GM21381 (cell line): ENCODE data around the gene CCDC159.
"Not testable (repeated sequence)": the region's sequence is repeated elsewhere in the genome, so short reads cannot be mapped to it uniquely, and the experiment has no call there.

ENCODE experiments used
- ATAC-seq: cut with Tn5 transposase; IDR thresholded peaks from one replicate; pipeline ENCODE4 v1.9.1; 2021; ENCODE audit warnings: mild to moderate bottlenecking, moderate library complexity; ENCODE audit not compliant: unreplicated experiment

The CCDC159 gene

GRCh38 chr19:11338121-11338520 lies 8.2 kb upstream of the CCDC159 start:
- ATAC-seq: no peak

GRCh38 chr19:11338569-11339253 lies 7.6 kb upstream of the CCDC159 start:
- ATAC-seq: no peak

DNA sequence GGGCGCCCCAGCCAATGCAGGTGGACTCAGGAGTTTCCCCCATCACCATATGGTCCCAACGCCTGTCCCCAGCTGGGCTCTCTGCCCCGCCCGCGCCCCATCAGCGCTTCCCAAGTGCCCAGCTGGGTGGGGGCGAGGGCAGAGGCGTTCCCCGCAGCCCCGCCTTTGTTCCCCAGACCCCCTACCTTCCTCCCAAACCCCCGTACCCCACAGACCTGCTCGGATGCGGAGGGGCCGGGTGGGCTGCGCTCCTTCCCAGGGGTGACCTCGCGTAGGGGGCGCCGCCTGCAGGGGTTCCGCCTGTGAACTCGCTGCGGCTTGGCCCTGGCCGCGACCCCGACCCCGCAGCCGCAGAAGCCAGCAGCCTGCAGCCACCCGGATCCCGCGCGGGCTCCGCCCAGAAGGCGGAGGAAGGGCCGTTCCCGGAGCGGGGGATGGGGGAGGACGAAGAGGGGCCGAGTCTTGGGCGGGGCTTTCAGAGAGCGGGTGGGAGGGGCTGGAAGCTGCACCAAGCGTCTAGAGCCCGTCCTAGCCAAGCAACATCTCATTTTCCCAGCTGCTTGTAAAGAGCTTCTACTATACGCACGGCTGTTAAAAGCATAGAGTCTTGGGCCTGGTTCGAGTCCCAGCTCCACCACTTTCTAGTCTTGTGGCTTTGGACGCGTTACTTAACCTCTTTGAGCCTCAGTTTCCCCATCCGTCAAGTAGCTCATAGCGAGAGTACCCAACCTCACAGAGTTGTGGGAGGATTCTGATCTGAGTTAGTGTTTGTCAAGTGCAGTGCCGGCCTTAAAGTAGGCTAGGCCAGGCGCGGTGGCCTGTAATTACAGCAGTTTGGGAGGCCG lies 6.8 kb upstream of the CCDC159 start, which contains the start of gene RAB3D:
Gene RAB3D, minus strand, starts transcription at position 404 of the 845 bp plus-strand sequence. CDS start 2,258 bp downstream, outside the sequence.
- ATAC-seq: peak; percentile 72

DNA sequence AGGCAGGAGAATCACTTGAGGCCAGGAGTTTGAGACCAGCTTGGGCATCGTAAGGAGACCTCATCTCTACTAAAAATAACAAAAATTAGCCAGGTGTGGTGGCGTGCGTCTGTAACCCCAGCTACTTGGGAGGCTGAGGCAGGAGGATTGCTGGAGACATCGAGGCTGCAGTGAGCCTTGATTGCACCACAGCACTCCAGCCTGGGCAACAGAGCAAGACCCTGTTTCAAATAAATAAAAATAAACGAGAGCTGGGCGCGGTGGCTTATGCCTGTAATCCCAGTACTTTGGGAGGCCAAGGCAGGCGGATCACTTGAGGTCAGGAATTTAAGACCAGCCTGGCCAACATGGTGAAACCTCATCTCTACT lies 6.2 kb upstream of the CCDC159 start:
- not testable (repeated sequence) for ATAC-seq

DNA sequence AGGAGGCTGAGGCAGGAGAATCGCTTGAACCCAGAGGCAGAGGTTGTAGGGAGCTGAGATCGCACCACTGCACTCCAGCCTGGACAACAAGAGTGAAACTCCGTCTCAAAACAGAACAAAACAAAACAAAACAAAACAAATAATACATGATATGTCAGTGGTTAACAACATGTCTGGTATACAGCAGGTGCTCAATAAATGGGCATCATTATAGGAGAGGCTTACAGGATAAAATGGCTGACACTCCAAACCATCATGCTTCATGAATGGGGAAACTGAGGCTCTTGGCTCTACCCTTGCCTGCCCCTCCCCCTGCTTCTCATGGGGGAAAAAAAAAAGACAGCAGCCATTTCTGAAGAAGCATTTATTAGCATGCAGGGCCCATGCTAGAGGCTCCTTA lies 3.9 kb upstream of the CCDC159 start:
- ATAC-seq: no peak

DNA sequence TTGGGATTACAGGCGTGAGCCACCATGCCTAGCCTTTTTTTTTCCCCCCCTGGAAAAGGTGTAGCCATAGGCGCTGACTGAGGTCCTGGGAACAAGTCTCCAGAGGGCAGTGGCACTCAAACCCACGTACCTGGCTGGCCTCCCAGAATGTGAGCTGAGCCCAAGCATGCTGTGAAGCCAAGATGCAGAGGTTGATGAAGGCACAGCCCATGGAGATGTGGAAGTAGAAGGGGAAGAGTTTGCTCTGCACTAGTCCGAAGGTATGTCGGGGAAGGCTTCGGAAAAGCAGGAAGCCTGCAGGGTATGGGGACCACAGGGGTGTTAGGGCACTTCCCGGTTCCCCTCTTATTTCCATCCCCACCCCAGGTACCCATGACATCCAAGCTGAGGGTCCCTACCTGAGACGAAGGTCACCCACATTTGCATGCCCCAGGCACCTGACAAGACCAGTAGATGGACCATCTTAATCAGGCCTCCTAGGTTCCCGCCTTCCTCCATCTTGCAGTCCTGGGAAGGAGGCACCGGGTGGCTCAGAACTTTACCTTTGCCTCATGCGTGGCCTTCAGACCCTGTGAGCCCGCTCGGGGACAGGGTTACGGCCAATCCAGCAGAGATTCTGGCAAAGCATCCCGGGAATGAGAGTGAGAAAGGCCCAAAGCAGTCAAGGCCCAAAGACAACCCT lies 1.1 kb upstream of the CCDC159 start:
- ATAC-seq: no peak

- ATAC-seq: no peak
Observed at GRCh38 chr19:11347546-11348039, 1.3 kb downstream of the CCDC159 start.

DNA sequence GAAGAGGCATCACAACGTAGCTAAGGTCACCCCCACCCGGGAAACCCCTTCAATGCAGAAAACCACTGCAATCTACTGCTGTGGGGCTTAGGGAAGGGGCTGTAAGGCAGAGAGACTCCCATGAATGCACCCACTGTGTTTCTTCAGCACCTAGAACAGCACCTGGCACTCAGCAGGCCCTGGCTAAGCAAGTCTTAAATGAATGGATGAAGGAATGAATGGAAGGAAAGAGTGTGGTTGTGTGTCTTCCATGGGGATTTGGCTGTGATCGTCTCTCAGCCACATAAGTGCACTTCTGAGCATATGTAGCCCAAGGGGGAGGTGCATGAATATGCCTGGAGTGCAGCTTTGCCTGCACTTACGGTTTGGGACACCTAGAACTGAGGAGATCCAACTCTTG lies 2.9 kb downstream of the CCDC159 start:
- ATAC-seq: no peak

DNA sequence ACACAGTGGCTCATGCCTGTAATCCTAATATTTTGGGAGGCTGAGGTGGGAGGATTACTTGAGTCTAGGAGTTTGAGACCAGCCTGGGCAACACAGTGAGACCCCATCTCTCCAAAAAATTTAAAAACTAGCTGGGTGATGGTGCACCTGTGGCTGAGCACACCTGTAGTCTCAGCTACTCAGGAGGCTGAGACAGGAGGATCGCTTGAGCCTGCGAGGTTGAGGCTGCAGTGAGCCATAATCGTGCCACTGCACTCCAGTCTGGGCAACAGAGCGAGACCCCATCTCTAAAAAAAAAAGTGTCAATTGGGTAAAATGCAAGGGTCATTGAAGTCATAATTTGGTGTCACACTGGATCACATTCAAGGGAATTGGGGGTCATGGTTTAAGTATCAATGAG lies 7.8 kb downstream of the CCDC159 start:
- not testable (repeated sequence) for ATAC-seq

DNA sequence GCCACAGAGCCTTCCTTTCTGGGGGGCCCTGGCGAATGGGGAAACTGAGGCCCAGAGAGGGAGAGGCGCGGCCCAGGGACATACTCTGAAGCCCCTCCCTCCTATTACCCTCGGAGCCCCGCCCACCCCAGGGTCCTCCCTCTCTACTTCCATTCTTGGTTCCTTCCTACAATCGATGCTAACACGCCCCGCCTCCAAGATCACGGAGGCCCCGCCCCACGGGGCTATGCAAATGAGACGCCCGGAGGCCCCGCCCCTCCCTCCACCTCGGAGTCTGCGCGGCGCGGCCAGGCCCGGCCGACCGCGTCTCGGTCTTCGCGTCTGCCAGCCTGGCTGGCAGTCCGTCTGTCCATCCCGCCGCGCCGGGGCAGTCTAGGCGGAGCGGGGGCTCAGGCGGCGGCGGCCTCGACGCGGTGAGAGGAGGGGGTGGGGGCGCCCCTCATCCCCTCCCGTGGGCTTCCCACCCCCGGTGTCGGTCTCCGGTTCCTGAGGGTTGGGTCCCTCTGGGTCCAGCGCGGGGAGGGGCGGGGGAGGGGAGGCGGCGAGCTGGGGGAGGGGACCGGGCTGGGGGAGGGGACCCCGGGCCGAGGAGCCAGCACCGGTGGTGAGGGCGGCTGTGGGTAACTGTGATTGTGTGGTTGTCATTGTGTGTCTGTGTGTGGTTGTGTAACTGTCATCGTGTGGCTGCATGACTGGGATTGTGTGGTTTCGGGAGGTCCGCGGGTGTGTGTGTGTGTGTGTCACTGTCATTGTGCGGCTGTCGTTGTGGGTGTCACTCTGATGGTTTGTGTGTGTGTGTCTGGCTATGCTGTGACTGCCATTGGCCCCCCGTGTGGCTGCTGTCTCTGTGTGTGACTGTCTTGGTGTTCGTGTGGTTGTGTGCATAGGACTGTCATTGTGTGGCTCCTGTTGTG lies 9.1 kb downstream of the CCDC159 start, which contains the start of gene PLPPR2:
Gene PLPPR2, plus strand, starts transcription at position 273 of the 914 bp plus-strand sequence. CDS start 2,242 bp downstream, outside the sequence.
- ATAC-seq: no peak

GRCh38 chr19:11356074-11356397 lies 9.7 kb downstream of the CCDC159 start:
- ATAC-seq: no peak

DNA sequence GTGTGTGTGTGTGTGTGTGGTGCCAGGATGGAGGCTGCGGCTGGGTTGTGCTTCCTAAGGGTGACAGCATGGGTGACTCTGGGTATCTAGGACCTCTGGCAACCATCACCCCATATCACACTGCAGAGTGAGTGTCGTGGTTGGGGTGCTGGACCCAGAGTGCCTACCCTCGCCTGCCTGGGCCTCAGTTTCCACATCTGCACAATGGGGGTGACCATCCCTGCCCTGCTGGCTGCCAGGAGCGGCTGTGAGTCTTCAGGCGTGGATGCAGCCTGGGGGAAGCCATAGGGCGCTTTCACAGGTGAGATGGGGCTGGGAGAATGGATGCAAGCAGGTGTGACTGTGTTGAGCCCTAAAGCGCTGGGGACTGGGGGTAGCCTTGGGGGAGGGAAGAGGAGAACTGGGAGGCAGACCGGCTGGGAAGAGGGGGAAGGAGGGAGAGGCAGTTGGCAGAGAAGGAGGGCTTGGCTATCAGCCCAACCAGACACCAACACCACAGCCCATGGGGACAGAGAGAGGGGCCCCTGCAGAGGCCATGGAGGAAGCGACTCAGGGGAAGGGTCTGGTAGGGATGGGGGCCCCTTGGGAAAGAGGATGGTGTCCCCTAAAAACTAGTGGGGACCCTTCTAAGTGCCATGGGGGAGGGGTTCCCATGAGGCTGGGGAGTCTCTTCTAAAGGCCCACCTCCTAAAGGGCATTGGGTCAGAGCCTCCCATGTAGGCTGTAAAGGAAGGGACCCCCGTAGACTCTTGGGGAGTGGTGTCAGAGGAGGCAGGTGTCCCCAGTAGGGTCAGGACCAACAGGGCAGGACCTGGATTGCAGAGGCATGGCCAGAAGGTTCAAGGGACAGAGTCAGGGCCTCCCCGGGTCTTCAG lies 10.6 kb downstream of the CCDC159 start:
- ATAC-seq: no peak

- no peak for ATAC-seq
Observed at GRCh38 chr19:11359421-11359820, 13.1 kb downstream of the CCDC159 start.

DNA sequence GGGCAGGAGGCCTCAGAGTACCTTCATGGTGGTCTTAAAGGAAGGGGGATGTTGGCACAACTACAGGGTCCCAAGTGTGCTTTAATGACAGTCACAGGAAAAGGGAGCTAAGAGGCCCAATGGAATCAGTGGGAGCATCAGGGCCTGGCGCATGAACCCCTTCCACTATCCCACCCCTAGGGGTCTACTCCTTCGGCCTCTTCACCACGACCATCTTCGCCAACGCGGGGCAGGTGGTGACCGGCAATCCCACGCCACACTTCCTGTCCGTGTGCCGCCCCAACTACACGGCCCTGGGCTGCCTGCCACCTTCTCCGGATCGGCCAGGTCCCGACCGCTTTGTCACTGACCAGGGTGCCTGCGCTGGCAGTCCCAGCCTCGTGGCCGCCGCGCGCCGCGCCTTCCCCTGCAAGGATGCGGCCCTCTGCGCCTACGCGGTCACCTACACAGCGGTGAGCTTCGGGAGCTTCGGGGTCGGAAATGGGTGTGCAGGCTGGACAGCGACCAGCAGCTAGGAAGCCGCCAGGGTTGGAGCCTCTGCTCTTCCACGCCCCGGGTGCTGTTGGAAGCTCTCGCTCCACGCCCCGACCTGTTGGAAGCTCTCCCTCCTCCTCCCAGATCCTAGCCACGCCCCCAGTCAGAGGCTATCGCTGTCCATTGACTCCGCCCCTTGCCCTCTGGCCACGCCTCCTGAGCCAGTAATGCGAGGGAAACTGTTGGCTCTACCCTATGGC lies 14.9 kb downstream of the CCDC159 start:
- no peak for ATAC-seq

GRCh38 chr19:11361771-11362731 lies 15.7 kb downstream of the CCDC159 start:
- no peak for ATAC-seq

DNA sequence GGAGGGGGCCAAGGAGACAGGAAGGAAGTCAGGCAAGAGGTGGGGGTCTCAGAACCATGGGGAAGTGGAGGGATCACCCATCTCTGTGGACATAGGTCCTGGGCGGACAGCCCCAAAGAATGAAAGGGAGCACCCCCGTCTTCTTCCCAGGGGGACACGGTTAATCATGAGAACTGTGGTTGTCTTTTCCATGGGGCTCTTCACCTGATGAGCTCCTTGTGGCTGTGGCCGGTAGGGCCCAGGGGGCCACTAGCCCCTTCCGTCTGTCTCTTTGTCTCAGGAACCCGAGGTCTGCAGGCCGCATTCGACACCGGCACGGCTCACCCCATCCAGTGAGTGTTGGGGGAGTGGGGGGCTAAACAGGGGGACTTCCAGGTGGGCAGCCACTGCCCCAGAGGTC lies 17.6 kb downstream of the CCDC159 start:
- no peak for ATAC-seq

GRCh38 chr19:11364296-11364904 lies 18.1 kb downstream of the CCDC159 start:
- ATAC-seq: no peak
